Osteoblast (primary cell): ENCODE measurements around the gene MGAT4A. TPM values are rescaled to one million over a fixed set of nuclear protein-coding genes. Genes with fewer than 3 reads are reported as not detected.
"Not testable (repeated sequence)": the region's sequence is repeated elsewhere in the genome, so short reads cannot be mapped to it uniquely, and the experiment has no call there.

Experiments
- DNase-seq: peaks from one replicate; pipeline ENCODE4 v3.0.0; 2011; ENCODE audit warnings: low spot score, mixed read lengths; ENCODE audit not compliant: insufficient read length; ENCODE audit errors: missing footprints
- H2AFZ ChIP-seq: 2 replicates; pipeline ENCODE4 v1.6.0; 2011; ENCODE audit warnings: mild to moderate bottlenecking, low read length
- H3K27ac ChIP-seq: 2 replicates; pipeline ENCODE4 v1.5.1; 2011; ENCODE audit warnings: mild to moderate bottlenecking, low read depth, low read length, moderate library complexity
- H3K27me3 ChIP-seq: 2 replicates; pipeline ENCODE4 v1.6.0; 2012; ENCODE audit warnings: mild to moderate bottlenecking, control low read depth, inconsistent platforms, low read length, moderate library complexity; ENCODE audit not compliant: insufficient read depth
- H3K36me3 ChIP-seq: 2 replicates; pipeline ENCODE4 v1.5.1; 2011; ENCODE audit warnings: mild to moderate bottlenecking, low read length, control low read depth, moderate library complexity; ENCODE audit not compliant: insufficient read depth
- H3K4me1 ChIP-seq: 2 replicates; pipeline ENCODE4 v1.5.1; 2011; ENCODE audit warnings: mild to moderate bottlenecking, low read length, control low read depth, moderate library complexity; ENCODE audit not compliant: insufficient read depth
- H3K4me2 ChIP-seq: 2 replicates; pipeline ENCODE4 v1.6.0; 2011; ENCODE audit warnings: mild to moderate bottlenecking, low read length; ENCODE audit not compliant: insufficient read depth
- H3K4me3 ChIP-seq: fragments of 200-600 bp; sonication (generic); 3 replicates; pipeline ENCODE4 v1.5.1; 2012; ENCODE audit warnings: mild to moderate bottlenecking, low read length, inconsistent platforms; ENCODE audit not compliant: insufficient read depth
- H3K79me2 ChIP-seq: 2 replicates; pipeline ENCODE4 v1.6.0; 2012; ENCODE audit warnings: mild to moderate bottlenecking, low read length, control low read depth, inconsistent platforms; ENCODE audit not compliant: insufficient read depth
- H3K9me3 ChIP-seq: 2 replicates; pipeline ENCODE4 v1.5.1; 2011; ENCODE audit warnings: low read depth, low read length, control low read depth
- H4K20me1 ChIP-seq: 2 replicates; pipeline ENCODE4 v1.6.0; 2012; ENCODE audit warnings: mild to moderate bottlenecking, low read length, control low read depth; ENCODE audit not compliant: insufficient read depth
- total RNA-seq: library from RNA; depleted of rRNA; stranded (reverse); fragments of >200 nt; gene quantifications from 2 replicates; pipeline ENCODE4 v1.2.3, GENCODE V29; 2012
- TF ChIP-seq, protein P1 (sequence below): IDR thresholded peaks from 2 replicates; pipeline ENCODE4 v1.5.1; 2011; ENCODE audit warnings: mild to moderate bottlenecking, low read depth, low read length, moderate library complexity; ENCODE audit errors: extremely low read depth

Gene MGAT4A
- total RNA-seq, 1 donor = 0.36 TPM

DNA sequence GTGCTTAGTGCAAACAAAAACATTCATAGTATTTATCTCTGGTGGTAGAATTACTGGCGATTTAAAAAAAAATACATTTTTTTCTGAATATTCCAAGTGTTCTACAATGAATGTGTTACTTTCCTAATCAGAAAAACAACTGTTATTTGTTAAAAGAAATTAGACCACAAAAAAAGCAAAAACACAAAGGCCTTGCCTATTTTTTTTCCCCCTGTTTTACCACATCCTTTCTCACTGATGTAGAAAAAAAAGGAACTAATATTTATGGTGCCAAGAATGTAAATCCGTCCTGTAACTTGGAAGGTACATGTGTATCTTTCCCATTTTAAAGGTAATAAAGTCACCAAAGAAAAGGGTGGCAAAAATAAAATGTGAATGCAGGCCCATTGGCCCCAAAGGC is 28.4 kb upstream of the MGAT4A start:
- Histone ChIP-seq H3K27me3 (peaks cover 20% of the 10 kb centered on the region), H3K79me2 (no peaks in the 10 kb centered on the region), H2AFZ (no peak overlapping the region), H3K36me3 (no peaks in the 10 kb centered on the region), H4K20me1 (no peaks in the 10 kb centered on the region), H3K9me3 (no peaks in the 10 kb centered on the region), H3K4me3 (no peak overlapping the region), H3K4me2 (no peak overlapping the region), H3K27ac (no peak overlapping the region), H3K4me1 (peaks cover 11% of the 10 kb centered on the region)
- DNase-seq = no peak
- TF ChIP-seq, protein P1, sequence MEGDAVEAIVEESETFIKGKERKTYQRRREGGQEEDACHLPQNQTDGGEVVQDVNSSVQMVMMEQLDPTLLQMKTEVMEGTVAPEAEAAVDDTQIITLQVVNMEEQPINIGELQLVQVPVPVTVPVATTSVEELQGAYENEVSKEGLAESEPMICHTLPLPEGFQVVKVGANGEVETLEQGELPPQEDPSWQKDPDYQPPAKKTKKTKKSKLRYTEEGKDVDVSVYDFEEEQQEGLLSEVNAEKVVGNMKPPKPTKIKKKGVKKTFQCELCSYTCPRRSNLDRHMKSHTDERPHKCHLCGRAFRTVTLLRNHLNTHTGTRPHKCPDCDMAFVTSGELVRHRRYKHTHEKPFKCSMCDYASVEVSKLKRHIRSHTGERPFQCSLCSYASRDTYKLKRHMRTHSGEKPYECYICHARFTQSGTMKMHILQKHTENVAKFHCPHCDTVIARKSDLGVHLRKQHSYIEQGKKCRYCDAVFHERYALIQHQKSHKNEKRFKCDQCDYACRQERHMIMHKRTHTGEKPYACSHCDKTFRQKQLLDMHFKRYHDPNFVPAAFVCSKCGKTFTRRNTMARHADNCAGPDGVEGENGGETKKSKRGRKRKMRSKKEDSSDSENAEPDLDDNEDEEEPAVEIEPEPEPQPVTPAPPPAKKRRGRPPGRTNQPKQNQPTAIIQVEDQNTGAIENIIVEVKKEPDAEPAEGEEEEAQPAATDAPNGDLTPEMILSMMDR = no peak

DNA sequence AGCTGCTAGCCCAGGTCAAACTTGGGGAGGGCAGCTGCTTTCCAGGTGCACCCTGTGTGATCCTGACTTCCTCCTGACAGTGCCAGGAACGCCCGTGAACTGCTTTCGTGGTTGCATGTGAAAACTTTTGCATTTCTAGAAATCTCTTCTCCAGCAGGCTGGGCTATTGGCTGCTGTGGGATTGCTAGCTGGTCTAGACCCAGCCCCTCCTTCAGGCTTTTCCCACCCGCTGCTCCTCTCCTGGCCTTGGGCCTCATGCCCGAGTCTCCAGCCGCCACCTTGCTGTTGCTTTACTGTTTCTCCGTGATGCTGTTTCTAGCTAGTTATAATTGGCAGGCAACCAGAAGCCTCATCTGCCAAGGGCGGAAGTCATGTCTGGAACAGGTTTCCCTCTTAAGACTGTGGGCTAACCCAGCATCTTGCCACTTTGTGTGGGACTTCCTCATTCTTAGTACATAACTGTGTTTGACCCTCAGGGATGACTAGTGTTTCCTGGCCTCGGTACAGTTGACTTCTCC is 27.0 kb upstream of the MGAT4A start:
- peaks cover 11% of the 10 kb centered on the region for H3K4me1 ChIP-seq
- no peak overlapping the region for H3K27ac ChIP-seq
- peaks cover 26% of the 10 kb centered on the region for H3K27me3 ChIP-seq
- DNase-seq = peak; percentile 89
- peak overlapping the region; percentile 66 for H2AFZ ChIP-seq
- peak overlapping the region; percentile 37 for H3K4me3 ChIP-seq
- no peaks in the 10 kb centered on the region for H3K9me3 ChIP-seq
- H3K36me3 ChIP-seq = no peaks in the 10 kb centered on the region
- H4K20me1 ChIP-seq = no peaks in the 10 kb centered on the region
- TF ChIP-seq, protein P1 = no peak
- no peaks in the 10 kb centered on the region for H3K79me2 ChIP-seq
- peak overlapping the region; percentile 65 for H3K4me2 ChIP-seq

DNA sequence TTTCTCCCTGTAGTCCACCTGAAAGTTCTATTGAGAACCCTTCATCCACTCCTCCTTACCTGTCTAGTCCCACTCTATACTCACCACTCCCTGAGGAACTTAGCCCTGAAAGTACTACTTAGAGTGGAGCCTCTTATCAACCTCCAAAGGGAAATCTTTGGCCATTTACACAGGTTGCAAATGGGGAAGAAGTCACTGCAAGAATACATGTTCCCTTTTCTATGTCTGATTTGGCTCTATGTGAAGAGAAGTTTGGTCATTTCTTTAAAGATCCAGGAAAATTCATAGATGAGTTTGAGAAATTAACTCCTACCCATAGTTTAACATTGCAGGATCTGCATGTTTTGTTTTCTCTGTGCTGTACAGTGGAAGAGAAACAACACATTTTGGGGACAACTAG is 22.9 kb upstream of the MGAT4A start:
- H3K36me3 ChIP-seq = no peaks in the 10 kb centered on the region
- DNase-seq = no peak
- no peaks in the 10 kb centered on the region for H3K9me3 ChIP-seq
- H3K27me3 ChIP-seq = peaks cover 23% of the 10 kb centered on the region
- TF ChIP-seq, protein P1 = no peak
- H3K4me1 ChIP-seq = peaks cover 11% of the 10 kb centered on the region
- no peak overlapping the region for H3K4me3 ChIP-seq
- no peaks in the 10 kb centered on the region for H4K20me1 ChIP-seq
- H3K27ac ChIP-seq = no peak overlapping the region
- H3K79me2 ChIP-seq = no peaks in the 10 kb centered on the region
- H3K4me2 ChIP-seq = no peak overlapping the region
- no peak overlapping the region for H2AFZ ChIP-seq

DNA sequence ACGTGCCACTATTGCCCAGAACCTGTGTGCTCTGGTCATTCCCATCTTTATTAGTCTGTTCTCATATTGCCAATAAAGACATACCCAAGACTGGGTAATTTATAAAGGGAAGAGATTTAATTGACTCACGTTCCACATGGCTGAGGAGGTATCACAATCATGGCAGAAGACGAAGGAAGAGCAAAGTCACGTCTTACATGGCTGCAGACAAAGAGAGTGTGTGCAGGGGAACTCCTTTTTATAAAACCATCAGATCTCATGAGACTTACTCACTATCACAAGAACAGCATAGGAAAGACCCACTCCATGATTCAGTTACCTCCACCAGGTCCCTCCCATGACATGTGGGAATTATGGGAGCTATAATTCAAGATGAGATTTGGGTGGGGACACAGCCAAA is 21.8 kb upstream of the MGAT4A start:
- H3K27me3 ChIP-seq = peaks cover 23% of the 10 kb centered on the region
- not testable (repeated sequence) for H3K27ac ChIP-seq, H3K36me3 ChIP-seq, H4K20me1 ChIP-seq, H3K4me3 ChIP-seq, DNase-seq, H3K79me2 ChIP-seq, H3K9me3 ChIP-seq, H3K4me1 ChIP-seq, H3K4me2 ChIP-seq, H2AFZ ChIP-seq
